ENCODE results near the gene ZNF846.
"Not testable (repeated sequence)": the region's sequence is repeated elsewhere in the genome, so short reads cannot be mapped to it uniquely, and the experiment has no call there.

GRCh38 chr19:9730056-9730455, 38.5 kb downstream of the ZNF846 start:
- not testable (repeated sequence) for TF ChIP-seq CTCF, POLR2A, POLR2AphosphoS5 (IDR thresholded peaks at IDR 0.05)
